Fibroblast of lung (primary cell): ENCODE measurements around the gene RHBG.

Source experiments
- CTCF ChIP-seq, 2 donors: IDR thresholded peaks in 1 of 2; conservative IDR thresholded peaks in 1 of 2; 1 replicate in 1 of 2; 2 replicates in 1 of 2; pipeline ENCODE4 v1.5.1; 2011 to 2012; ENCODE audit warnings: low read length in 2 of 2, control low read depth in 1 of 2, inconsistent platforms in 1 of 2, low read depth in 1 of 2, mild to moderate bottlenecking in 1 of 2
- EZH2 ChIP-seq: IDR thresholded peaks from 2 replicates; pipeline ENCODE4 v1.5.1; 2012; ENCODE audit warnings: low read length, control low read depth, mild to moderate bottlenecking; ENCODE audit errors: missing control alignments

DNA sequence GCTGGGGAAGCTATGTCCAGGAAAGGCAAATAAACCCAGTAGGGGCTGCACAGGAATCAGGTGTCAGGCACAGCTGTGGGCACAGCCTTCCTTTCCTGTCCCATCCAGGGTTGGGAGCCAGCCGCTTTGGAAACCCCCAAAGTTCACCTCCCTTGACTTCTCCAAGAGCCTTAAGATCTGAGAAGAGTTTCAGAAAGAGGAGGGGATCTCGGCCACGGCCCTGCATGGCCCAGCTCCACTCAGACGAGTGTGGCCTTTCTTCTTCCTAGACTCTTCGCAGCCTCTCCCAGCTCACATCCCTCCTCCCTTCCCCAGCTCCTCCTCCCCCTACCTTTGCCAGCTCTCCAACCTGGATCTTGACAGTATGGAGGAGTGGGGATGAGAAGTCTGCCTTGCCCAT, 36.7 kb downstream of the RHBG start:
- TF ChIP-seq CTCF (conservative IDR thresholded peaks at IDR 0.05 in 1 of 2, IDR thresholded peaks at IDR 0.05 in 1 of 2; ENCODE audit: low read depth in 1 of 2, low read length in 2 of 2) = no peak
- TF ChIP-seq EZH2 = no peak
